Panc1 (cell line): ENCODE data around the gene LAMB4. TPM values are rescaled to one million over a fixed set of nuclear protein-coding genes. Genes with fewer than 3 reads are reported as not detected.

Source experiments
- ATAC-seq: fragments of 200-7000 bp; cut with Tn5 transposase; 2 replicates; pipeline ENCODE4 v1.9.1; 2020; ENCODE audit warnings: mild to moderate bottlenecking, moderate library complexity
- BruUV-seq: library from RNA; stranded (reverse); fragments of 400-500 nt; replicated peaks from 2 replicates; lab custom pipeline; 2021; lab: Mats Ljungman, UMichigan
- CTCF ChIA-PET: fragments of 300-600 bp; sonication (Branson Sonifier 250); formaldehyde crosslinking; loops from one replicate; lab custom pipeline; 2022; ENCODE audit warnings: antibody characterized with exemption; lab: Charles Lee
- POLR2A ChIA-PET: fragments of 300-600 bp; sonication (Branson Sonifier 250); formaldehyde crosslinking; loops from one replicate; lab custom pipeline; 2022; ENCODE audit warnings: antibody characterized with exemption; lab: Charles Lee
- DNase-seq: peaks from one replicate; pipeline ENCODE4 v3.0.0-alpha.2; 2010; ENCODE audit warnings: low read depth, low spot score
- H3K27ac ChIP-seq: 2 replicates; pipeline ENCODE4 v1.5.1; 2011; ENCODE audit warnings: mild to moderate bottlenecking, low read length, inconsistent platforms
- H3K27me3 ChIP-seq: fragments of 200-500 bp; sonication (Bioruptor generic); 2 replicates; pipeline ENCODE4 v1.6.0; 2014; ENCODE audit warnings: low read length, inconsistent platforms; ENCODE audit not compliant: control insufficient read depth, insufficient read depth
- H3K36me3 ChIP-seq: fragments of 200-500 bp; sonication (Bioruptor generic); 2 replicates; pipeline ENCODE4 v1.5.1; 2014; ENCODE audit warnings: inconsistent platforms, mild to moderate bottlenecking, low read length, moderate library complexity; ENCODE audit not compliant: control insufficient read depth, insufficient read depth
- H3K4me1 ChIP-seq: 2 replicates; pipeline ENCODE4 v1.5.1; 2011; ENCODE audit warnings: inconsistent platforms, mild to moderate bottlenecking, low read length, moderate library complexity; ENCODE audit not compliant: control insufficient read depth, insufficient read depth
- H3K4me3 ChIP-seq, 2 experiments: 2 replicates each; pipeline ENCODE4 v1.5.1; 2011 to 2012; ENCODE audit warnings: low read depth in 2 of 2, low read length in 2 of 2, mild to moderate bottlenecking in 2 of 2, inconsistent platforms in 1 of 2, moderate library complexity in 1 of 2
- H3K9me3 ChIP-seq: fragments of 200-500 bp; sonication (Bioruptor generic); 2 replicates; pipeline ENCODE4 v1.5.1; 2014; ENCODE audit warnings: low read depth, mild to moderate bottlenecking, inconsistent platforms, low read length, moderate library complexity; ENCODE audit not compliant: control insufficient read depth, insufficient read depth
- CTCF ChIP-seq: fragments of 450-650 bp; IDR thresholded peaks from 2 replicates; pipeline ENCODE4 v1.5.1; 2017; ENCODE audit warnings: mild to moderate bottlenecking
- POLR2AphosphoS5 ChIP-seq: IDR thresholded peaks from 2 replicates; pipeline ENCODE4 v1.6.1; 2012; ENCODE audit warnings: mild to moderate bottlenecking, low read depth, low read length, moderate library complexity
- REST ChIP-seq, 2 experiments: IDR thresholded peaks; 2 replicates each; pipeline ENCODE4 v1.6.1; 2011 to 2012; ENCODE audit warnings: low read depth in 2 of 2, control low read depth in 1 of 2, low read length in 1 of 2, mild to moderate bottlenecking in 1 of 2, moderate library complexity in 1 of 2; ENCODE audit not compliant: insufficient read depth in 1 of 2
- SIN3A ChIP-seq: IDR thresholded peaks from 2 replicates; pipeline ENCODE4 v1.6.1; 2012; ENCODE audit warnings: low read depth, mild to moderate bottlenecking, low read length, moderate library complexity, borderline replicate concordance; ENCODE audit not compliant: insufficient read depth
- TCF7L2 ChIP-seq: IDR thresholded peaks from 2 replicates; pipeline ENCODE4 v1.6.1; 2011; ENCODE audit warnings: mild to moderate bottlenecking, low read depth, low read length, inconsistent platforms
- in situ Hi-C: cut with HindIII; loops from 2 replicates; pipeline ENCODE4 v1.10.0; 2016; ENCODE audit warnings: low sequenced_read_pairs, low pct_unique_long_range_greater_than_20kb
- intact Hi-C: fragments of 100-400 bp; cut with micrococcal nuclease; formaldehyde crosslinking; loops from one replicate; pipeline ENCODE4 v1.10.0; 2022; ENCODE audit not compliant: unreplicated experiment
- total RNA-seq: library from RNA; stranded (reverse); gene quantifications from one replicate; pipeline ENCODE4 v1.2.1, GENCODE V29; 2021; ENCODE audit not compliant: unreplicated experiment

The LAMB4 gene
- total RNA-seq, 1 experiment from 2014 or later = not detected

- H3K27me3 ChIP-seq = no peaks in the 10 kb centered on the region
- ChIA-PET POLR2A (no interaction called here), CTCF (no interaction called here)
- no peak for ATAC-seq
- in situ Hi-C loops (no loop called here), intact Hi-C loops (no loop called here)
- DNase-seq = no peak
- H3K27ac ChIP-seq = no peak overlapping the region
- BruUV-seq = no TSS peak
- TF ChIP-seq REST (IDR thresholded peaks at IDR 0.05; ENCODE audit: insufficient read depth in 1 of 2, low read depth in 2 of 2, low read length in 1 of 2) = no peak
- no peak for TF ChIP-seq POLR2AphosphoS5
- TF ChIP-seq CTCF = no peak
- TF ChIP-seq SIN3A = no peak
- no peak for TF ChIP-seq TCF7L2
- peaks cover 22% of the 10 kb centered on the region for H3K36me3 ChIP-seq
- H3K4me1 ChIP-seq = no peaks in the 10 kb centered on the region; the same call in 1 of the 2 replicates
- no peak overlapping the region for H3K4me3 ChIP-seq
- no peaks in the 10 kb centered on the region for H3K9me3 ChIP-seq
Measured at GRCh38 chr7:107982042-107982840, 147.9 kb downstream of the LAMB4 start.

- H3K4me1 ChIP-seq = no peaks in the 10 kb centered on the region; the same call in 1 of the 2 replicates
- ChIA-PET POLR2A (interaction anchor here (0.7 kb wide), 1 partner anchor 164 kb away, joined by 5 read pairs; no protein-coding TSS in a partner anchor), CTCF (no interaction called here)
- H3K9me3 ChIP-seq = no peaks in the 10 kb centered on the region
- no TSS peak for BruUV-seq
- H3K27me3 ChIP-seq = no peaks in the 10 kb centered on the region
- TF ChIP-seq CTCF = no peak
- no peak for TF ChIP-seq REST (IDR thresholded peaks at IDR 0.05; ENCODE audit: insufficient read depth in 1 of 2, low read depth in 2 of 2, low read length in 1 of 2)
- TF ChIP-seq TCF7L2 = no peak
- TF ChIP-seq SIN3A = no peak
- no peak for TF ChIP-seq POLR2AphosphoS5
- no peak overlapping the region for H3K27ac ChIP-seq
- intact Hi-C loops (no loop called here), in situ Hi-C loops (no loop called here)
- no peak for DNase-seq
- H3K4me3 ChIP-seq = no peak overlapping the region
- peaks cover 22% of the 10 kb centered on the region for H3K36me3 ChIP-seq
- ATAC-seq = no peak
Measured at GRCh38 chr7:107981466-107981865, 148.7 kb downstream of the LAMB4 start.
